ENCODE measurements around the gene RBM25.
"Not testable (repeated sequence)": the region's sequence is repeated elsewhere in the genome, so short reads cannot be mapped to it uniquely, and the experiment has no call there.

Gene RBM25

DNA sequence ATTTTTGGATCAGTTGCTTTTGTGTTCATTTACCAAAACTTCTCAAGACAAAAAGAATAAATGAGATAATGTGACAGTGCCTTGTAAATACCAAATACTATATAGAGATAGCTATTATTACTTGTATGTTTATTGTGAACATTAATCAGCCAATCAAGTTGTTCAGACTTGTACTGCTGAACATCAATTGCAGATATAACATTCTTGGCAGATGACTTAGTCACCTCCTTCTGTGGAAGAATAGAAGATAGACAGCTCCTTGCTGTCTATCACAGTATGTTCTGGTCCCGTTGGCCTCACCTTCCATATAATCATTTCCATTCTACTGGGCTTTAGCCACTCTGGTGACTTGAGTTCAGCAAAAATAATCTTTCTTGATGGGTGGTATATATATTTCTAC is 108.1 kb downstream of the RBM25 start:
- DNase-seq (ENCODE audit: low read depth): no peak
- TF ChIP-seq, protein P1, sequence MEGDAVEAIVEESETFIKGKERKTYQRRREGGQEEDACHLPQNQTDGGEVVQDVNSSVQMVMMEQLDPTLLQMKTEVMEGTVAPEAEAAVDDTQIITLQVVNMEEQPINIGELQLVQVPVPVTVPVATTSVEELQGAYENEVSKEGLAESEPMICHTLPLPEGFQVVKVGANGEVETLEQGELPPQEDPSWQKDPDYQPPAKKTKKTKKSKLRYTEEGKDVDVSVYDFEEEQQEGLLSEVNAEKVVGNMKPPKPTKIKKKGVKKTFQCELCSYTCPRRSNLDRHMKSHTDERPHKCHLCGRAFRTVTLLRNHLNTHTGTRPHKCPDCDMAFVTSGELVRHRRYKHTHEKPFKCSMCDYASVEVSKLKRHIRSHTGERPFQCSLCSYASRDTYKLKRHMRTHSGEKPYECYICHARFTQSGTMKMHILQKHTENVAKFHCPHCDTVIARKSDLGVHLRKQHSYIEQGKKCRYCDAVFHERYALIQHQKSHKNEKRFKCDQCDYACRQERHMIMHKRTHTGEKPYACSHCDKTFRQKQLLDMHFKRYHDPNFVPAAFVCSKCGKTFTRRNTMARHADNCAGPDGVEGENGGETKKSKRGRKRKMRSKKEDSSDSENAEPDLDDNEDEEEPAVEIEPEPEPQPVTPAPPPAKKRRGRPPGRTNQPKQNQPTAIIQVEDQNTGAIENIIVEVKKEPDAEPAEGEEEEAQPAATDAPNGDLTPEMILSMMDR (conservative IDR thresholded peaks at IDR 0.05; ENCODE audit: control insufficient read depth, insufficient read depth, low read depth, low read length): no peak
- no peak overlapping the region for H3K4me3 ChIP-seq (ENCODE audit: control insufficient read depth, low read depth, low read length)

DNA sequence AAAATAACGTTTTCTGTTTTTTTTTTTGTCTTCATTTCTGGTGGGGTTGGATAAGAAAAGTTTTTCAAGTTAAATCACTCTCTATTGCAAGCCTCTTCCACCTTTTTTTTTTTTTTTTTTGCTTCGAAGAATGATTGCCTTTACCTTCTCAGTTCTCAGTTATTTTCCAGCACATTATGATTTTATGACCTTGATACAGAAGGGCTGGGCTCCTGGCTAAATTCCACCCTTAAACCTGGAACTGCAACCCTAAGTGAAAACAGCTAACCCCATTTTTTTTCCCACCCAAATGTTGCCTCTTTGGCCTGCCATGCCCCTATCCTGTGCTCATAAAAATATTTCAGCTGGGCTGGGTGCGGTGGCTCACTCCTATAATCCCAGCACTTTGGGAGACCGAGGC is 109.4 kb downstream of the RBM25 start:
- DNase-seq (ENCODE audit: low read depth): no peak
- H3K4me3 ChIP-seq (ENCODE audit: control insufficient read depth, low read depth, low read length): no peak overlapping the region
- TF ChIP-seq, protein P1 (conservative IDR thresholded peaks at IDR 0.05; ENCODE audit: control insufficient read depth, insufficient read depth, low read depth, low read length): no peak

DNA sequence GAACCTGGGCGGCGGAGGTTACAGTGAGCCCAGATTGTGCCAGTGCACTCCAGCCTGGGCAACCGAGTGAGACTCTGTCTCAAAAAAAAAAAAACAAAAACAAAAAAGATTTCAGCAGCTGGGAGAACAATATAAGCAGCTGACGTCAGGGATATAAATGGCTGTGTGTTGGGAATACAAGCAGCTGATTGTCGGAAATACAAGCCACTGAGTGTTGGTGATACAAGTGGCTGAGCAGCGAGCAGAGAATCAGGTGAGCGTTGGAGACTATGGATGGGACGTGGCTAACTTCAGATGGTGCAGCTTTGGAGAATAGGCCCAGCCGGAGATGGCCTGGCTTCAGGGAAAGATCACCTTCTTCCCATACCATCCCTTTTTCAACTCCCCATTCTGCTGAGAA is 109.9 kb downstream of the RBM25 start:
- no peak overlapping the region for H3K4me3 ChIP-seq (ENCODE audit: control insufficient read depth, low read depth, low read length)
- no peak for DNase-seq (ENCODE audit: low read depth)
- TF ChIP-seq, protein P1 (conservative IDR thresholded peaks at IDR 0.05; ENCODE audit: control insufficient read depth, insufficient read depth, low read depth, low read length): no peak

DNA sequence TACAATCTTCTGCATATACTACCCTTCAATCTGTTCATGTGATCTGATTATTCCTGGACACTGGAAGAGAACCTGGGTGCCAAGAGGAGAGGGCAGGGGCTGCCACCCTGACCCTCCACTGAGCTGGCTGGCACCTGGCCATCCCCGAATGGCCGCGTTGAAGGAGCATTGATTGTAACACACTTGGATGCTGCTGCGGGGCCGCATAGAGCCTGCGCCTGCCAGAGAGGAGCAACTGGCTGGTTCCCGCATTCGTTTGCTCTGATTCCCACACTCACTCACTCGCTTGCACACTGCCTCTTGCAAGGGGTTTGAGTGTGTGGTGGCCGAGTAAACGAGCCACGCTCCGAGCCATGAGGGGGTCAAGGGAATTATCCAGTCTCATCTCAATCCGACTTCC is 110.4 kb downstream of the RBM25 start:
- TF ChIP-seq, protein P1 (conservative IDR thresholded peaks at IDR 0.05; ENCODE audit: control insufficient read depth, insufficient read depth, low read depth, low read length): no peak
- no peak for DNase-seq (ENCODE audit: low read depth)
- no peak overlapping the region for H3K4me3 ChIP-seq (ENCODE audit: control insufficient read depth, low read depth, low read length)

DNA sequence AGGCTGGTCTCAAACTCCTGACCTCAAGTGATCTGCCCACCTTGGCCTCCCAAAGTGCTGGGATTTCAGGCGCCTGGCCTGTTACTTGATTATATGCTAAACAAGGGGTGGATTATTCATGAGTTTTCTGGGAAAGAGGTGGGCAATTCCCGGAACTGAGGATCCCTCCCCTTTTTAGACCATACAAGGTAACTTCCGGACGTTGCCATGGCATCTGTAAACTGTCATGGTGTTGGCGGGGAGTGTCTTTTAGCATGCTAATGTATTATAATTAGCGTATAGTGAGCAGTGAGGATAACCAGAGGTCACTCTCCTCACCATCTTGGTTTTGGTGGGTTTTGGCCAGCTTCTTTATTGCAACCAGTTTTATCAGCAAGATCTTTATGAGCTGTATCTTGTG is 111.5 kb downstream of the RBM25 start:
- H3K4me3 ChIP-seq (ENCODE audit: control insufficient read depth, low read depth, low read length); DNase-seq (ENCODE audit: low read depth): not testable (repeated sequence)

DNA sequence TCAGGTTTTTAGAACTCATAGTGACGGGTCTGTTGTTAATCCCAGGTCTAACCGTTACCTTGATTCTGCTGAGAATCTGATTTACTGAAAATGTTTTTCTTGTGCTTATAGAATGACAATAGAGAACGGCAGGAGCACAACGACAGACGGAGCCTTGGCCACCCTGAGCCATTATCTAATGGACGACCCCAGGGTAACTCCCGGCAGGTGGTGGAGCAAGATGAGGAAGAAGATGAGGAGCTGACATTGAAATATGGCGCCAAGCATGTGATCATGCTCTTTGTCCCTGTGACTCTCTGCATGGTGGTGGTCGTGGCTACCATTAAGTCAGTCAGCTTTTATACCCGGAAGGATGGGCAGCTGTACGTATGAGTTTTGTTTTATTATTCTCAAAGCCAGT is 112.4 kb downstream of the RBM25 start:
- no peak overlapping the region for H3K4me3 ChIP-seq (ENCODE audit: control insufficient read depth, low read depth, low read length)
- no peak for DNase-seq (ENCODE audit: low read depth)
- TF ChIP-seq, protein P1 (conservative IDR thresholded peaks at IDR 0.05; ENCODE audit: control insufficient read depth, insufficient read depth, low read depth, low read length): no peak

DNA sequence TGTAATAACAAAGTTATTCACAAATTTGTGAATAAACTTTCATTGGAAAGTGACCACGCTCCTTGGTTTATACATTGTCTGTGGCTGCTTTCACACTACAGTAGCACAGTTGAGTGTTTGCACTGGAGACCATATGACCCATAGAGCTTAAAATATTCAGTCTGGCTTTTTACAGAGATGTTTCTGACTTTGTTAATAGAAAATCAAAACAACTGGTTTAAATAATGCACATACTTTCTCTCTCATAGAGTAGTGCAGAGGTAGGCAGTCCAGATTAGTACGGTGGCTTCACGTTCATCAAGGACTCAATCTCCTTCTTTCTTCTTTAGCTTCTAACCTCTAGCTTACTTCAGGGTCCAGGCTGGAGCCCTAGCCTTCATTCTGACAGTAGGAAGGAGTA is 114.2 kb downstream of the RBM25 start:
- TF ChIP-seq, protein P1 (conservative IDR thresholded peaks at IDR 0.05; ENCODE audit: control insufficient read depth, insufficient read depth, low read depth, low read length): no peak
- DNase-seq (ENCODE audit: low read depth): no peak

More for the DNA sequence above, 114.2 kb downstream of the RBM25 start:
- no peak overlapping the region for H3K4me3 ChIP-seq (ENCODE audit: control insufficient read depth, low read depth, low read length)
